GM18520 (cell line): ENCODE results near the gene TXNL4B.
"Not testable (repeated sequence)": the region's sequence is repeated elsewhere in the genome, so short reads cannot be mapped to it uniquely, and the experiment has no call there.

Experiments used
- ATAC-seq: cut with Tn5 transposase; IDR thresholded peaks from one replicate; pipeline ENCODE4 v1.9.1; 2021; ENCODE audit not compliant: unreplicated experiment

The TXNL4B gene

DNA sequence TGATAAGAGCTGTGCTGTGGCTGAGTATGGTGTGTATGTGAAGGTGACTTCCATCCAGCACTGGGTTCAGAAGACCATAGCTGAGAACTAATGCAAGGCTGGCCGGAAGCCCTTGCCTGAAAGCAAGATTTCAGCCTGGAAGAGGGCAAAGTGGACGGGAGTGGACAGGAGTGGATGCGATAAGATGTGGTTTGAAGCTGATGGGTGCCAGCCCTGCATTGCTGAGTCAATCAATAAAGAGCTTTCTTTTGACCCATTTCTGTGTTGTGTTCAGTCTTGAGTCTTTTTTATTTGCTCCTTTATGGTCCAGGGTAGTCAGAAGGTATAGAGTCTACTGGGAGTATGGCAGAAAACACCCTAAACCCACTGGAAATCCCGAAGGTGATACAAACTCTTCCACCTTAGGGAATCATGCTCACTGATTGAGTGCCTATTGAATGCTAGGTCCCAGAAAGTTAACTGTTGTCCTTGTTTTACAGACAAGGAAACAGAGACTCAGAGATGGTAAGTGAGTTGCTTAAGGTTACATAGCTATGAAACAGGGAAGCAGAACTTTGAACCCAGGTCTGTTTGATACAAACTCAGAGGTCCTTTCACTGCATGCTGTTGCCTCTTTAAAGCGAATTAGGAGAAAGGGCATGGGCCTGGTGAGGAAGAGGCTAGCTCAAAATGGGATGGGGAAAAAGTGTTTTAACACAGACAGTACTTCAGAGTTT lies 16.3 kb downstream of the TXNL4B start:
- ATAC-seq = not testable (repeated sequence)

DNA sequence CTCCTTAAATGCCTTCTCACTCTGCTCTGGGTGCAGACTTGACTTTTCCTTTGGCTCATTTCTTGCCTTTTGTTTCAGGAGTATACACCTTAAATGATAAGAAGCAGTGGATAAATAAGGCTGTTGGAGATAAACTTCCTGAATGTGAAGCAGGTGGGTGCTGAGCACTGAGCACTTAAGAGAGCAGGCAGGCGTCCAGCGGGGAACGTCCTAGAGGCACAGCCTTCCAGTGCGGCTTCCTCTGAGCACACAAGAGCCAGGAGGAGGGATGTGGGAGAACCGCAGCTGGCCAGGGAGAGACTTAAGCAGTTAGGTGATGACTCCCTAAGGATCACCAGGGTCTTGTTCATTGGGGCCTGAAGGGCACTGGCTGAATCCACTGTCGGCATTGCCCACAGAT lies 18.4 kb downstream of the TXNL4B start:
- ATAC-seq = not testable (repeated sequence)

DNA sequence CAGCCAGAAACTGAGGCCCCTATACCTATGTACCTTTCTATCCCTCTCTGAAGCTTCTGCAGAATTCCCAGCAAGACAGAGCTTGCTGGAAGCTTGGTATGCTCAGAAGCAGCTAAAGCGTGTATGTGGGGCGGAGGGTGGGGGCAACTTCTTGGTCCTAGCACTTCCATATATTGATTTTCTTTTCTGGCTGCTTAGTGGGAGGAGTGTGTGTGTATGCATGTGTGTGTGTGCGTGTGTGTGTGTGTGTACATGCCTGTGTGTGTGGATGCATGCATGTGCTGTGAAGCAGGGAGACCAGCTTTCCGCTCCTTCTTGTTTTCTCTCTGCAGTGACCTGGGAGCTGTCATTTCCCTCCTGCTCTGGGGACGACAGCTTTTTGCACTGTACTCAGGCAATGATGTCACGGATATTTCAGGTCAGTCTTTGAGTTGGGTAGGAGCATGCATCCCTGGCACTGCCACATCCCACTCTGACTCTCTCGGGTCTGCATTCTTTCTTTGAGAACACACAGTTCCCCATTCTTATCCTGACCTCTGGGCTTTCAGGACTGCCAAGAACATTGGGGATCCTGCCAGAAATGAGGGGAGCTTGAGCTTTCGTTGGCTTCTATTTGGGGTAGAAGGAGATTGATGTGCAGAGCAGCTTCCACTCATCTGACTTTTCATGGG lies 19.7 kb downstream of the TXNL4B start:
- ATAC-seq = no peak

DNA sequence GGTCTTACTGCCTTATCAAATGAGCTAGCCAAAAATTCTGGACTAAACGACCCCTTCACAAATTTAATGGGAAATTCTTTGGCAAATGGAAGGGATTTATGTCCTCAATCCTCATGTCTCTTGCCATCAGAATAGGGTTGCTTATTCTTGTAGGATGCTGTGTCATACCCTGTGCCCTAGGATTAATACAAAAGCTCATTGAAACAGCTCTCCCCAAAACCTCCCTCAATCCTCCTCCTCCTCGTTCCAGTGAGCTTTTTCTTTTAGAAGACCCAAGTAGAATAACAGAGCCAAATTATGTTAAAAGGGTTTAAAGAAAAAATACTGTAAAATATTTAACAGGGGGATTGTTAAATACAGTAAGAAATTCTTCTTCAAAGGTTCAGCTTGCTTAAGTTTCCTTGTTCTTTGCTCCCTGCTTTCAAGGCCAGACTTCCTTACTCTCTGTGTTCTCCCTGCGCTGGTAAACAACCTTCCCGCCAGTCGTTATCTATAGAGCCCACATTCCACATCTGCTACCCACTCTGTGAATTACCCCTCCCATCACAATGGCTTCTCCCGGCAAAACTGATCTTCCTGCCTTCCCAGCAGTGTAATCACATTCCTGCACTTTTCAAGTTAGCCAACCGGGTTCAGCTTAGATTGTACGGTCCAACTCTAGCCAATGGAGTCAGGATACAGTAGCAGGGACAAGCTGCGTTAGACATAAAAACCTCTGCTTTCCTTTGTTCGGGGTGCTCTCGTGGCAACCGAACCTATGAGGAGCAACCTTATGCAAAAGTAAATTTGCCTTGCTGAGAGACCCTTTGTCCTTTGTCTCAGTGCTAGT lies 20.7 kb downstream of the TXNL4B start:
- no peak for ATAC-seq

DNA sequence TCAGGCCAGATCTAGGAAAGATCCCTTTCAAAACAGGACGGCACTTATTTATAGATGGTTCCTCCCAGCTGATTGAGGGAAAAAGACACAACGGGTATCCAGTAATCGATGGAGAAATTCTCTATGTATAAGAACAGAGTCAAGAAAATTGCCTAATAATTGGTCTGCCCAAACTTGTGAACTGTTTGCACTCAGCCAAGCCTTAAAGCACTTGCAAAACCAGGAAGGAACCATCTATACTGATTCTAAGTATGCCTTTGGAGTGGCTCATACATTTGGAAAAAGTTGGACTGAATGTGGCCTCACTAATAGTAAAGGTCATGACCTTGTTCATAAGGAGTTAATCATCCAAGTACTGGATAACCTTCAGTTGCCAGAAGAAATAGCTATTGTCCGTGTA lies 24.5 kb downstream of the TXNL4B start:
- ATAC-seq = no peak

DNA sequence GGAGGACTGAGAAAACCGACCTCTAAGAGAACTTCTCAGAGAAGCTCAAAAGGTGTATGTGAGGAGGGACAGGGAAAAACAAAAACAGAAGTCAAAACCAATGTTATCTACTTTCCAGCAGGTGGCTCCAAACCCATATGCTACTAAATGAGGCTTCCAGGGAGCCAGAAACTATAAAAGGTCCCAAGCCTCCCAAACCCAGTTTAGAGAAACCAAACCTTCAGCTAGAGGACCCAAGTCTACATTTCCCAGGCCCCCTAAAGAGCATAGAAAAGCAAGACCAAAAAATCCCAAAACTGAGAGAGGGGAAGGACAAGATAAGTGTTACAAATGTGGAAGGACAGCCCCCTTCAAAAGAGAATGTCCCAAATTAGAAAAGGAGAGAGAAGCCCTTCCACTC lies 26.7 kb downstream of the TXNL4B start:
- no peak for ATAC-seq

DNA sequence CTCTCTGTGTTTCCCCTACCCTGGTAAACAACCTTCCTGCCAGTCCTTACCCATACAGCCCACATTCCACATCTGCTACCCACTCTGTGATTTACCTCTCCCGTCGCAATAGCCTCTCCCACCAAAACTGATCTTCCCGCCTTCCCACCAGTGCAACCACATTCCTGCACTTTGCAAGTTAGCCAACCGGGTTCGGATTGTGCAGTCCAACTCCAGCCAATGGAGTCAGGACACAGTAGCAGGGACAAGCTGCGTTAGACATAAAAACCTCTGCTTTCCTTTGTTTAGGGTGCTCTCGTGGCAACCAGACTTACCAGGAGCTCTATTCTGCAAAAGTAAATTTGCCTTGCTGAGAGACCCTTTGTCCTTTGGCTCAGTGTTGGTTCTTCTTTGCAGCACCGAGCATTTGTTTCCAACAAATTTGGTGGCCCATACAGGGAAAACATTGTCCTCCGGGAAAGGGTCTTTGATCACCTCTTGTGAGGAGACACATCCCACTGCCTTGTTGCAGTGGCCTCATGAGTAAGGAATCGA lies 29.0 kb downstream of the TXNL4B start:
- ATAC-seq = no peak

DNA sequence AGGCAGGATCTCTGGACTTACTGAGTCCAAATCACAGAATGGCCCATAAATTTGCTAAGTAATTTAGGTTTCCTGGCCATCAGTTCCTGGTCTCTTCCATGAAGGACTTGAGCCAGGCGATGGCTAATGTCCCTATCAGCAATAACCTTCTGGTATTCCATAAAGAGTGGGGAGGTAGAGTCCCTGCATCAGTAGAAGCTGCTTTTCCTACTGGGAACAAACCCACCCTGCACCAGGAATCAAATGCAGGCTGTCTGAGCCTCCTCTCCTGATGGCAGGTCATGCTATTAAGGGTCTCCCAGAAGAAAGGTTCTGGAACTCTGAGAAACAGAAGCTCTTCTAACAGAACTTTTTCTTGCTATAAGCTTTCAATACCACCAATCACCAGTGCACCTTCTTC lies 31.9 kb downstream of the TXNL4B start:
- ATAC-seq = no peak

DNA sequence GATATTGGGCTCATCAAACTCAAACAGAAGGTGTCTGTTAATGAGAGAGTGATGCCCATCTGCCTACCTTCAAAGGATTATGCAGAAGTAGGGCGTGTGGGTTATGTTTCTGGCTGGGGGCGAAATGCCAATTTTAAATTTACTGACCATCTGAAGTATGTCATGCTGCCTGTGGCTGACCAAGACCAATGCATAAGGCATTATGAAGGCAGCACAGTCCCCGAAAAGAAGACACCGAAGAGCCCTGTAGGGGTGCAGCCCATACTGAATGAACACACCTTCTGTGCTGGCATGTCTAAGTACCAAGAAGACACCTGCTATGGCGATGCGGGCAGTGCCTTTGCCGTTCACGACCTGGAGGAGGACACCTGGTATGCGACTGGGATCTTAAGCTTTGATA lies 33.0 kb downstream of the TXNL4B start:
- ATAC-seq = no peak

DNA sequence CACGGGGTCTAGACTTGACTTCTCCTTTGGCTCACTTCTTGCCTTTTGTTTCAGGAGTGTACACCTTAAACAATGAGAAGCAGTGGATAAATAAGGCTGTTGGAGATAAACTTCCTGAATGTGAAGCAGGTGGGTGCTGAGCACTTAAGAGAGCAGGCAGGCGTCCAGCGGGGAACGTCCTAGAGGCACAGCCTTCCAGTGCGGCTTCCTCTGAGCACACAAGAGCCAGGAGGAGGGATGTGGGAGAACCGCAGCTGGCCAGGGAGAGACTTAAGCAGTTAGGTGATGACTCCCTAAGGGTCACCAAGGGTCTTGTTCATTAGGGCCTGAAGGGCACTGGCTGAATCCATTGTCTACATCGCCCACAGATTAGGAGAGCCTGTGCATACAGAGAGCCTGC lies 34.4 kb downstream of the TXNL4B start:
- ATAC-seq = not testable (repeated sequence)

DNA sequence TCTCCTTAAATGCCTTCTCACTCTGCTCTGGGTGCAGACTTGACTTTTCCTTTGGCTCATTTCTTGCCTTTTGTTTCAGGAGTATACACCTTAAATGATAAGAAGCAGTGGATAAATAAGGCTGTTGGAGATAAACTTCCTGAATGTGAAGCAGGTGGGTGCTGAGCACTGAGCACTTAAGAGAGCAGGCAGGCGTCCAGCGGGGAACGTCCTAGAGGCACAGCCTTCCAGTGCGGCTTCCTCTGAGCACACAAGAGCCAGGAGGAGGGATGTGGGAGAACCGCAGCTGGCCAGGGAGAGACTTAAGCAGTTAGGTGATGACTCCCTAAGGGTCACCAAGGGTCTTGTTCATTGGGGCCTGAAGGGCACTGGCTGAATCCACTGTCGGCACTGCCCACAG lies 36.1 kb downstream of the TXNL4B start:
- not testable (repeated sequence) for ATAC-seq

DNA sequence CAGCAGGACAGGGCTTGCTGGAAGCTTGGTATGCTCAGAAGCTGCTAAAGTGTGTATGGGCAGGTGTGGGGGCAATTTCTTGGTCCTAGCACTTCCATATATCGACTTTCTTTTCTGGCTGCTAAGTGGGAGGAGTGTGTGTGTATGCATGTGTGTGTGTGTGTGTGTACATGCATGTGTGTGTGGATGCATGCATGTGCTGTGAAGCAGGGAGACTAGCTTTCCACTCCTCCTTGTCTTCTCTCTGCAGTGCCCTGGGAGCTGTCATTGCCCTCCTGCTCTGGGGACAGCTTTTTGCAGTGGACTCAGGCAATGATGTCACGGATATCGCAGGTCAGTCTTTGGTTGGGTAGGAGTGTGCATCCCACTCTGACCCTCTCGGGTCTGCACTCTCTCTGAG lies 37.5 kb downstream of the TXNL4B start:
- no peak for ATAC-seq

DNA sequence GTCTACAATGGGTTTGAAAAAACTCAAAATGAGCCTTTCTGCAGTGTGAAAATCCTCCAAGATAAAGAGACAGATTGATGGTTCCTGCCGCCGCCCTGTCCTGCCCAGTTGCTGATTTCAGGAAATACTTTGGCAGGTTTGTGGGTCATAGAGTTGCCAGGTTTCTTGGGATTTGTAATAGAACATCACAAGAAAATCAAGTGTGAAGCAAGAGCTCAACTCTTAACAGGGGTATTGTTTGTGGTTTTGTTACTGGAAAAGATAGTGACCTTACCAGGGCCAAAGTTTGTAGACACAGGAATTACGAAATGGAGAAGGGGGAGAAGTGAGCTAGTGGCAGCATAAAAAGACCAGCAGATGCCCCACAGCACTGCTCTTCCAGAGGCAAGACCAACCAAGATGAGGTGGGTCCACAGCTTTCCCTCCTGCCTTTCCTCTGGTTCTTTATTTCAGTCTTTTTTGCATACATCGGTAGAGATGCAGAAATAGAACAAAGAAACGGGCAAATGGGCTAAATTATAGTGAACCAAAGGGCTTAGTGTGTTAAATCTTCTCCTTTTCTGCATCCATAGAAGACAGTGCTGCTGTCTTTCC lies 39.1 kb downstream of the TXNL4B start, which contains the start of gene HP:
HP (plus strand) TSS at position 252 of the 594 bp plus-strand sequence; CDS start at position 400, 148 bp downstream.
- not testable (repeated sequence) for ATAC-seq

DNA sequence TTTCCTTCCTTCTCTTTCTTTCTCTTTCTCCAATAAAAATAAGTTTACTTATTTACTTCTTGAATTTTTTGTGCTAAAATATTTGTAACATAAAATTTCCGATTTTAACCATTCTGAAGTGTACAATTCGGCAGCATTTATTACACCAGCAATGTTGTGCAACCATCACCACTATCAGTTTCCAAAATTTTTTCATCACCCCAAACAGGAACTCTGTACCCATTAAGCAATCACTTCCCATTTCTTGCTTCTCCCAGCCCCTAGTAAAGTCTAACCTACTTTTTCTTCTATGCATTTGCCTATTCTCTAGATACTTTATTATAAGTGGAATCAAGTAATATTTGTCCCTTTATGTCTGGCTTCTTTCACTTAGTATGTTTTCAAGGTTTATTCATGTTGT lies 41.6 kb downstream of the TXNL4B start:
- no peak for ATAC-seq

DNA sequence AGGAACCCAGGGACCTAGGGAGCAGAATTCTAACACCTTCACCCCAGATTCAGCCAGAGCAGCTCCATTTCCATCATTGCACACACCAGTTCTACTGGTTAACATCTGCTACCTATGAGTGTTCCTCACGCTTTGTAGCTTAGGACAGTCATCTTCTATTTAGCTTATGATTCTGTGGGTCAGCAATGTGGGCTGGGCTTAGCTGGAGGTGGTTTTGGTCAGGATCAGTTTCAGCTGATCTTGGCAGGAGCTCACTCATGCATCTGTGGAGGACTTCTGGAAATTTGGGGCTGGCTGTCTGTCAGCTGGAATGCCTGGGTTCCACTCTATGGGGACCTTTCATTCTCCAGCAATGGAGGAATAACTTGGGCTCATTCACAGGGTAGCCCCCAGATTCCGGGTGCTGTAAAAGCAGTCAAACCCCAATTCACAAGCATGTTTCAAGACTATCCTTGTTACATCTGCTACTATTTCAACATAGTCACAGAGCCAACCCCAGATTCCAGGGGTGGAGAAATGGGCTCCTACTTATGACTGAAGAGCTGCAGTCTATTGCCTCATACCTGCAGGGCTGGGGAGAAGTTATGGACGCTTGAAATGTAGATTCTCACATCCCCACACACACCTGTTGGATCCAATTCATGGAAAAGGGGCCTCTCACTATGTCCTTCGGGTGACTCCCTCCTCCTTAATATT lies 42.5 kb downstream of the TXNL4B start:
- no peak for ATAC-seq

DNA sequence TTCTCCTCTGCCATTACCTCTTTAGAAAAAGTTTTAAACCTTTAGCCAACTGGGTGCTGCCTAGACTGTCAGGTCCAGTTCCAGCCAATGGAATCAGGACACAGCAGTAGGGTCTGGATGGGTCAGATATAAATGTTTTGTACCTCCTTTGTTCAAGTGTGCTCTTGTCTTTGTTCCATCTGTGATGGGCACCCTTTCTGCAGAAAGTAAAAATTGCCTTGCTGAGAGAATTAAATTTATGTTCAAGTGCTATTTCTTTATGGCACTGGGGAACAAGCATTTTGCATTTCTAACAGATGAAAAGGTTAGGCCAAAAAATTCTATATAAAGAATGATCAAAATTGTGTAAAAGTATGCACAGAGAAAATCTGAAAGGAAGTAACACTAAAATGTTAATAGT lies 44.3 kb downstream of the TXNL4B start:
- no peak for ATAC-seq

DNA sequence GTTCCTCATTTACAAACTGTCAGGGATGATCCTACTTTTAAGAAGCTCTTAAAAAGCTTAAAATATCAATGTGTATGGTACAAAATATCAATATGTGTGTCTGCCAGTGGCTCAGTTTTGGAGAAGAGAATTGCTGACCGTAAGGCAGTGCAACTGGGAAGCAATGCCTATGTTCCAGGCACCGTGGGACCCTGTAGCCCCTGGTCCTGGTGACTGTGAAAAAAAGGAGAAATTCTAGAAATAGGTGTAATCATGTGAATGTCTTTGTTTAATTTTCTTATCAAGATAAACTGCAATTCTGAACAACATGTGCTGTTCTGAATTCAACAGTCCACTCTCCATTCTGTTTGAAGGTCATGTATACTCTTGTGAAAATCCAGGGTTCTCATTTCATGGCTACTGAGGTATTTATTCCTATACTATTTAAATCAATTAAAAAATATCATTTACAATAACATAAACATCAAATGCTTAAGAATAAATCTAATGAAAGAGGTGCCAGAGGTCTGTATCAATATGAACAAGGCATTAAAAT lies 48.5 kb downstream of the TXNL4B start:
- ATAC-seq = no peak

DNA sequence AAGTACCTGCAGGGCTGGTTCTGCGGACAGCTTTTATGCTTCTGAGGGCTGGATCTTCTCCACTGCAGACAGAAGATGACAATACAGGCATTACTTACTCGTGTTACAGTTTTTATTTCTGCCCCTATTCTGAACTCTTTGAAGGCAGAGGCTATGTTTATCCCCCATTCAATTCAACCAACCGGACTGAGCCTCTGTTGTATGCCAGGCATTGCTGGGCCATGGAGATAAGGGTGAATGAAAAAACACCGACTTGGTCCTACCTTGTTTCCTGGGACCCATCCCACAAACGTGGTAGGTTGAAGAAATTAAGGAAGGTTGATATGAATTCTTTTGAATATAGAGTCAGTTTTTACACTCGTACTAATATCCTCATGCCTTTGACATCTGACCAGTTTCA lies 49.1 kb downstream of the TXNL4B start:
- no peak for ATAC-seq

DNA sequence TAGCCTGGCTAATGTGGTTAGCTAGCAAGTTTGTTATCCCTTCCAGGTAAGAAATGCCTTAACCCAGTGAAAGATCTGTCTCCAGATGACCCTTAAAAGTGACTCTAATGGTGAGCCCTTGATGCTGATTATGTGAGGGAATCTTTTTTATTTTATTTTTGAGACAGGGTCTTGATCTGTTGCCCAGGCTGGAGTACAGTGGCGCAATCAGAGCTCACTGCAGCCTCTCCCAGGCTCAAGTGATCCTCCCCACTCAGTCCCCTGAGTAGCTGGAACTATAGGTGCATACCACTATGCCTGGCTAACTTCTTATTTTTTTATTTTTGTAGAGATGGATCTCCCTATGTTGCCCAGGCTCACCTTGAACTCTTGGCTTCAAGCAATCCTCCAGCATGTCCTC lies 49.9 kb downstream of the TXNL4B start:
- ATAC-seq = no peak

DNA sequence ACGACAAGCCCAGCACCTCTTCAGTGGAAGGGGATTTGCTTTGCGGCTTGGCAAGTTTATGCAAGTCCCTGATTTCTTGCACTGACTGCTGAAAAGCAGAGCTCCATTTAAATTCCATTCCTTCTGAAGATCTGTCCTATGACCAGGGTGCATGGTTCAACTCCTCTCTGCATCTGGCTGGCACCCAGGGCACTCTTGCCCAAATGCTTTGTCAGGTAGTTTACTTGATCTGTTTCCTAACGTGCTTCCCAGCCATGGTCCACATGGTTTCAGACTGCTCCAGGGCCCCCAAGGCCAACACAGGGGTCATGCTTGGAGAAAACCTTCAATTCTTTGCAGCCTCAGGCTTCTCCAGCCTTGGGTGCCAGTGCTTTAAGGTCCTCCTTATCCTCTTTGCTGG lies 50.4 kb downstream of the TXNL4B start:
- no peak for ATAC-seq
